ENCODE results near the gene FRMD3.

DNA sequence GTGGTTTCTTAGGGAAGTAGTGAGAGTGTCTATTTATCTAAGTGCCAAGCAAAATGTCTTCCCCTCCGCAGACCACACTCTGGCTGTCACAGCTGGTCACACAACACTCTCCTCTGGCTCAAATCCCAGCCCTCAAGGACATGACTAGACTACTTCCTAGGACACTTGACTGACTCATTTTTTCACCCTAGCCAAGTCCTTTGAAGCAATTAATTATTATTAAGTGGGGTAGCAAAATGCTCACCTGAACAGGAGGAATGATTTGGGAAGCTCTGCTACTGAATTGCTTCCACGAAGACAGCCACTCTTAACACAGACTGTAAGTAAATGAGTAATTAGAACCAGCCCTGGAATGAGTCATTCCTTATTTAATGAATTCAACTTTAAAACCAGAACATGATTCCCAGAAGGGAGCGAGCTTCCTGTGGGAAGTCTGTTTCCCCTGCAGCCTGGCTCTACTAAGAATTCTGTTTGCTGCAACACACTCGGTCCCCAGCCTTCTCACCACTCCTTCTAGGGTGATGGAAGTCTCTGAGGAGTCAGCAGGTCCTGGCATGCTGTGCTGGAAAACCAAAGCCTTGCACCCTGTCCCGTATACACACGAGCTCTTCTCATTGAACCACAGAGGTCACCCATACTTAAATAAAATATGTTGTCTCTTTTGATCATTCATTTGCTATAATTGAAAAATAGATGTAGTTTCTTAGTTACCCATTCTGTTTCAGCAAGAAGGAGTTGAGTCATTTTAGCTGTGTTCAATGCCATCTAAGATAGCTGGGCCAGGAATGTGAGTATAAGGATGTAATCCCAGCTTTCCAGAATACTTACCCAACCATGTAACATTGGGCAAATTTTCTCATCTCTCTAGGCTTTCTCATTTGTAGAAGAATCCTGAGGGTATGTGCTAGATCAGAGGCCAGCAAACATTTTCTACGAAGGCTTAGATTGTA, 256.6 kb downstream of the FRMD3 start:
- TF ChIP-seq, protein P1, sequence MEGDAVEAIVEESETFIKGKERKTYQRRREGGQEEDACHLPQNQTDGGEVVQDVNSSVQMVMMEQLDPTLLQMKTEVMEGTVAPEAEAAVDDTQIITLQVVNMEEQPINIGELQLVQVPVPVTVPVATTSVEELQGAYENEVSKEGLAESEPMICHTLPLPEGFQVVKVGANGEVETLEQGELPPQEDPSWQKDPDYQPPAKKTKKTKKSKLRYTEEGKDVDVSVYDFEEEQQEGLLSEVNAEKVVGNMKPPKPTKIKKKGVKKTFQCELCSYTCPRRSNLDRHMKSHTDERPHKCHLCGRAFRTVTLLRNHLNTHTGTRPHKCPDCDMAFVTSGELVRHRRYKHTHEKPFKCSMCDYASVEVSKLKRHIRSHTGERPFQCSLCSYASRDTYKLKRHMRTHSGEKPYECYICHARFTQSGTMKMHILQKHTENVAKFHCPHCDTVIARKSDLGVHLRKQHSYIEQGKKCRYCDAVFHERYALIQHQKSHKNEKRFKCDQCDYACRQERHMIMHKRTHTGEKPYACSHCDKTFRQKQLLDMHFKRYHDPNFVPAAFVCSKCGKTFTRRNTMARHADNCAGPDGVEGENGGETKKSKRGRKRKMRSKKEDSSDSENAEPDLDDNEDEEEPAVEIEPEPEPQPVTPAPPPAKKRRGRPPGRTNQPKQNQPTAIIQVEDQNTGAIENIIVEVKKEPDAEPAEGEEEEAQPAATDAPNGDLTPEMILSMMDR (IDR thresholded peaks at IDR 0.05): no peak
- TF ChIP-seq POLR2AphosphoS5 (IDR thresholded peaks at IDR 0.05): no peak
